H9 (cell line): ENCODE results near the gene TFCP2. TPM values are rescaled to one million over a fixed set of nuclear protein-coding genes. Genes with fewer than 3 reads are reported as not detected.

Experiments
- DNase-seq: peaks from one replicate; pipeline ENCODE4 v3.0.0-alpha.2; 2017
- H2AFZ ChIP-seq: one replicate; pipeline ENCODE4 v1.6.1; 2013; ENCODE audit warnings: mild to moderate bottlenecking, low read length, control low read depth, moderate library complexity
- H2AK5ac ChIP-seq: 2 replicates; pipeline ENCODE4 v1.6.1; 2013; ENCODE audit warnings: low read length, control low read depth, mixed read lengths; ENCODE audit not compliant: insufficient read length
- H2BK120ac ChIP-seq: one replicate; pipeline ENCODE4 v1.6.1; 2013; ENCODE audit warnings: low read depth, mild to moderate bottlenecking, low read length, control low read depth, inconsistent platforms; ENCODE audit not compliant: poor library complexity, severe bottlenecking
- H2BK12ac ChIP-seq: 2 replicates; pipeline ENCODE4 v1.6.1; 2013; ENCODE audit warnings: low read length, control low read depth, mixed read lengths, low read depth; ENCODE audit not compliant: insufficient read length
- H2BK15ac ChIP-seq: 2 replicates; pipeline ENCODE4 v1.6.1; 2013; ENCODE audit warnings: low read depth, low read length, control low read depth
- H2BK20ac ChIP-seq: one replicate; pipeline ENCODE4 v1.6.1; 2013; ENCODE audit warnings: low read depth, mild to moderate bottlenecking, low read length, control low read depth, inconsistent platforms; ENCODE audit not compliant: poor library complexity, severe bottlenecking
- H2BK5ac ChIP-seq: 2 replicates; pipeline ENCODE4 v1.6.1; 2013; ENCODE audit warnings: low read length, control low read depth, mixed read lengths; ENCODE audit not compliant: insufficient read length
- H3K14ac ChIP-seq: 2 replicates; pipeline ENCODE4 v1.6.1; 2013; ENCODE audit warnings: low read length, control low read depth; ENCODE audit not compliant: insufficient read depth
- H3K18ac ChIP-seq: 2 replicates; pipeline ENCODE4 v1.6.1; 2013; ENCODE audit warnings: low read depth, mild to moderate bottlenecking, mixed read lengths, low read length, control low read depth; ENCODE audit not compliant: insufficient read length
- H3K23ac ChIP-seq: 2 replicates; pipeline ENCODE4 v1.6.1; 2013; ENCODE audit warnings: low read length, control low read depth, mixed read lengths, low read depth; ENCODE audit not compliant: insufficient read length
- H3K23me2 ChIP-seq: 2 replicates; pipeline ENCODE4 v1.6.1; 2013; ENCODE audit warnings: low read depth, mild to moderate bottlenecking, mixed read lengths, low read length, control low read depth; ENCODE audit not compliant: insufficient read length, poor library complexity, severe bottlenecking
- H3K27ac ChIP-seq: 2 replicates; pipeline ENCODE4 v1.5.1; 2013; ENCODE audit warnings: low read length, control low read depth, mixed read lengths, low read depth; ENCODE audit not compliant: insufficient read length
- H3K27me3 ChIP-seq: 2 replicates; pipeline ENCODE4 v1.6.1; 2013; ENCODE audit warnings: low read length, control low read depth, inconsistent platforms; ENCODE audit not compliant: insufficient read depth
- H3K4ac ChIP-seq: 2 replicates; pipeline ENCODE4 v1.6.1; 2013; ENCODE audit warnings: low read depth, mild to moderate bottlenecking, control low read depth, inconsistent platforms, low read length, moderate library complexity
- H3K4me1 ChIP-seq: 2 replicates; pipeline ENCODE4 v1.6.1; 2013; ENCODE audit warnings: low read length, control low read depth, inconsistent platforms; ENCODE audit not compliant: insufficient read depth
- H3K4me2 ChIP-seq: 2 replicates; pipeline ENCODE4 v1.6.1; 2013; ENCODE audit warnings: low read length, control low read depth, mixed read lengths; ENCODE audit not compliant: insufficient read length, insufficient read depth
- H3K56ac ChIP-seq: 2 replicates; pipeline ENCODE4 v1.6.1; 2013; ENCODE audit warnings: low read depth, mild to moderate bottlenecking, mixed read lengths, low read length, control low read depth; ENCODE audit not compliant: insufficient read length
- H3K79me1 ChIP-seq: 2 replicates; pipeline ENCODE4 v1.6.1; 2013; ENCODE audit warnings: low read depth, mild to moderate bottlenecking, moderate library complexity, low read length, control low read depth, inconsistent platforms; ENCODE audit not compliant: insufficient read depth, poor library complexity, severe bottlenecking
- H3K79me2 ChIP-seq: 2 replicates; pipeline ENCODE4 v1.6.1; 2013; ENCODE audit warnings: low read length, control low read depth, inconsistent platforms; ENCODE audit not compliant: insufficient read depth
- H3K9ac ChIP-seq: 2 replicates; pipeline ENCODE4 v1.6.1; 2013; ENCODE audit warnings: low read length, control low read depth, mixed read lengths; ENCODE audit not compliant: insufficient read length; ENCODE audit errors: extremely low read depth
- H3K9me3 ChIP-seq: one replicate; pipeline ENCODE4 v1.6.1; 2013; ENCODE audit warnings: low read depth, low read length, inconsistent platforms; ENCODE audit not compliant: control insufficient read depth
- H3T11ph ChIP-seq: one replicate; pipeline ENCODE4 v1.6.1; 2013; ENCODE audit warnings: mild to moderate bottlenecking, low read length, control low read depth, inconsistent platforms
- H4K20me1 ChIP-seq: one replicate; pipeline ENCODE4 v1.6.1; 2013; ENCODE audit not compliant: control insufficient read depth, insufficient read length, insufficient read depth
- H4K5ac ChIP-seq: 2 replicates; pipeline ENCODE4 v1.6.1; 2013; ENCODE audit warnings: low read depth, mild to moderate bottlenecking, mixed read lengths, low read length, control low read depth; ENCODE audit not compliant: insufficient read length
- H4K8ac ChIP-seq: replicated peaks from 2 replicates; pipeline ENCODE4 v1.6.1; 2013; ENCODE audit warnings: low read length, control low read depth, mixed read lengths, low read depth; ENCODE audit not compliant: insufficient read length
- H4K91ac ChIP-seq: 2 replicates; pipeline ENCODE4 v1.6.1; 2013; ENCODE audit warnings: low read depth, mild to moderate bottlenecking, moderate library complexity, mixed read lengths, low read length, control low read depth; ENCODE audit not compliant: insufficient read length
- H3K27ac Mint-ChIP-seq, 3 experiments: 2 replicates in 2 of 3; 3 replicates in 1 of 3; pipeline ENCODE4 v1.8.0; 2020 to 2021; ENCODE audit warnings: mixed read lengths in 3 of 3, mild to moderate bottlenecking in 1 of 3, moderate library complexity in 1 of 3
- H3K27me3 Mint-ChIP-seq: 2 replicates; pipeline ENCODE4 v1.8.0; 2021; ENCODE audit warnings: low read depth, mild to moderate bottlenecking, moderate library complexity, mixed read lengths
- H3K36me3 Mint-ChIP-seq, 3 experiments: 2 replicates in 2 of 3; 3 replicates in 1 of 3; pipeline ENCODE4 v1.8.0; 2020 to 2021; ENCODE audit warnings: low read depth in 3 of 3, mixed read lengths in 3 of 3; ENCODE audit not compliant: insufficient read depth in 1 of 3
- H3K4me1 Mint-ChIP-seq, 2 experiments: 2 replicates each; pipeline ENCODE4 v1.8.0; 2020; ENCODE audit warnings: mixed read lengths in 2 of 2
- H3K4me3 Mint-ChIP-seq, 2 experiments: 2 replicates in 1 of 2; 3 replicates in 1 of 2; pipeline ENCODE4 v1.8.0; 2020 to 2021; ENCODE audit warnings: mild to moderate bottlenecking in 2 of 2, mixed read lengths in 2 of 2, moderate library complexity in 1 of 2
- H3K9me3 Mint-ChIP-seq, 2 experiments: 2 replicates in 1 of 2; 3 replicates in 1 of 2; pipeline ENCODE4 v1.8.0; 2020; ENCODE audit warnings: mild to moderate bottlenecking in 2 of 2, mixed read lengths in 2 of 2, moderate library complexity in 1 of 2
- CTCF ChIP-seq: fragments of 200-600 bp; sonication (generic); conservative IDR thresholded peaks from 3 replicates; pipeline ENCODE4 v1.8.0; 2021; ENCODE audit warnings: antibody characterized with exemption, mild to moderate bottlenecking
- WGBS: extraction: QIAGEN DNeasy Blood & Tissue Kit; methylation state at CpG from one replicate; pipeline ENCODE4 v1.1.7; 2013; ENCODE audit warnings: missing lambda C conversion rate, low lambda C conversion rate, mixed read lengths; ENCODE audit not compliant: insufficient read length; ENCODE audit errors: extremely low coverage; 5-methylcytosine and 5-hydroxymethylcytosine counted together
- total RNA-seq: library from RNA; stranded (reverse); gene quantifications from 2 replicates; pipeline ENCODE4 v1.2.1, GENCODE V29; 2021

The TFCP2 gene
- total RNA-seq, 1 experiment from 2014 or later = 27.1 TPM

GRCh38 chr12:51128919-51129318, 44.0 kb downstream of the TFCP2 start:
- Histone ChIP-seq H2BK120ac (no peak overlapping the region), H3K79me2 (no peaks in the 10 kb centered on the region; the same call in 1 of the 2 replicates), H4K20me1 (no peaks in the 10 kb centered on the region), H2BK15ac (no peak overlapping the region), H3K56ac (no peak overlapping the region), H3K27me3 (no peaks in the 10 kb centered on the region), H4K91ac (no peak overlapping the region), H4K5ac (no peak overlapping the region), H2BK5ac (no peak overlapping the region), H3K4me2 (no peak overlapping the region), H3K27ac (no peak overlapping the region), H2BK20ac (no peak overlapping the region), H3K18ac (no peak overlapping the region), H2BK12ac (no peak overlapping the region), H3K79me1 (no peaks in the 10 kb centered on the region), H3K4ac (no peak overlapping the region), H3K23ac (no peak overlapping the region), H3K23me2 (no peaks in the 10 kb centered on the region), H4K8ac (no peak overlapping the region), H3K9me3 (no peaks in the 10 kb centered on the region), H3K14ac (no peak overlapping the region), H3T11ph (no peak overlapping the region), H2AK5ac (no peak overlapping the region), H3K9ac (no peak overlapping the region), H2AFZ (no peak overlapping the region), H3K4me1 (no peaks in the 10 kb centered on the region)
- DNase-seq = no peak
- peaks cover 4% of the 10 kb centered on the region in 2 experiments; a peak in 3 of 4 replicates for H3K4me1 Mint-ChIP-seq
- no CpG with 5 or more reads among the region's 3 CpGs for WGBS
- no peaks in the 10 kb centered on the region for H3K27me3 Mint-ChIP-seq
- peaks cover 8 to 19% (median 9%) of the 10 kb centered on the region in 3 experiments; a peak in 5 of 7 replicates for H3K36me3 Mint-ChIP-seq
- no peak overlapping the region for H3K4me3 Mint-ChIP-seq
- no peaks in the 10 kb centered on the region for H3K9me3 Mint-ChIP-seq
- TF ChIP-seq CTCF = no peak
- no peak overlapping the region for H3K27ac Mint-ChIP-seq
